ENCODE results near the gene FBXO42.

GRCh38 chr1:16218014-16218673, 134.1 kb downstream of the FBXO42 start:
- TF ChIP-seq, protein P1, sequence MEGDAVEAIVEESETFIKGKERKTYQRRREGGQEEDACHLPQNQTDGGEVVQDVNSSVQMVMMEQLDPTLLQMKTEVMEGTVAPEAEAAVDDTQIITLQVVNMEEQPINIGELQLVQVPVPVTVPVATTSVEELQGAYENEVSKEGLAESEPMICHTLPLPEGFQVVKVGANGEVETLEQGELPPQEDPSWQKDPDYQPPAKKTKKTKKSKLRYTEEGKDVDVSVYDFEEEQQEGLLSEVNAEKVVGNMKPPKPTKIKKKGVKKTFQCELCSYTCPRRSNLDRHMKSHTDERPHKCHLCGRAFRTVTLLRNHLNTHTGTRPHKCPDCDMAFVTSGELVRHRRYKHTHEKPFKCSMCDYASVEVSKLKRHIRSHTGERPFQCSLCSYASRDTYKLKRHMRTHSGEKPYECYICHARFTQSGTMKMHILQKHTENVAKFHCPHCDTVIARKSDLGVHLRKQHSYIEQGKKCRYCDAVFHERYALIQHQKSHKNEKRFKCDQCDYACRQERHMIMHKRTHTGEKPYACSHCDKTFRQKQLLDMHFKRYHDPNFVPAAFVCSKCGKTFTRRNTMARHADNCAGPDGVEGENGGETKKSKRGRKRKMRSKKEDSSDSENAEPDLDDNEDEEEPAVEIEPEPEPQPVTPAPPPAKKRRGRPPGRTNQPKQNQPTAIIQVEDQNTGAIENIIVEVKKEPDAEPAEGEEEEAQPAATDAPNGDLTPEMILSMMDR (IDR thresholded peaks at IDR 0.05; ENCODE audit: low read depth, low read length), result no peak
- TF ChIP-seq, protein P2, sequence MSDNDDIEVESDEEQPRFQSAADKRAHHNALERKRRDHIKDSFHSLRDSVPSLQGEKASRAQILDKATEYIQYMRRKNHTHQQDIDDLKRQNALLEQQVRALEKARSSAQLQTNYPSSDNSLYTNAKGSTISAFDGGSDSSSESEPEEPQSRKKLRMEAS (IDR thresholded peaks at IDR 0.05; ENCODE audit: low read depth, low read length), result no peak
